Left hindlimb (tissue), 1 donor: Measurements from ENCODE around the gene DNAH3.
"Not testable (repeated sequence)": the region's sequence is repeated elsewhere in the genome, so short reads cannot be mapped to it uniquely, and the experiment has no call there.

Experiments used
- DNase-seq: peaks from one replicate; pipeline ENCODE4 v3.0.0-alpha.2; 2018

DNAH3 gene, protein sequence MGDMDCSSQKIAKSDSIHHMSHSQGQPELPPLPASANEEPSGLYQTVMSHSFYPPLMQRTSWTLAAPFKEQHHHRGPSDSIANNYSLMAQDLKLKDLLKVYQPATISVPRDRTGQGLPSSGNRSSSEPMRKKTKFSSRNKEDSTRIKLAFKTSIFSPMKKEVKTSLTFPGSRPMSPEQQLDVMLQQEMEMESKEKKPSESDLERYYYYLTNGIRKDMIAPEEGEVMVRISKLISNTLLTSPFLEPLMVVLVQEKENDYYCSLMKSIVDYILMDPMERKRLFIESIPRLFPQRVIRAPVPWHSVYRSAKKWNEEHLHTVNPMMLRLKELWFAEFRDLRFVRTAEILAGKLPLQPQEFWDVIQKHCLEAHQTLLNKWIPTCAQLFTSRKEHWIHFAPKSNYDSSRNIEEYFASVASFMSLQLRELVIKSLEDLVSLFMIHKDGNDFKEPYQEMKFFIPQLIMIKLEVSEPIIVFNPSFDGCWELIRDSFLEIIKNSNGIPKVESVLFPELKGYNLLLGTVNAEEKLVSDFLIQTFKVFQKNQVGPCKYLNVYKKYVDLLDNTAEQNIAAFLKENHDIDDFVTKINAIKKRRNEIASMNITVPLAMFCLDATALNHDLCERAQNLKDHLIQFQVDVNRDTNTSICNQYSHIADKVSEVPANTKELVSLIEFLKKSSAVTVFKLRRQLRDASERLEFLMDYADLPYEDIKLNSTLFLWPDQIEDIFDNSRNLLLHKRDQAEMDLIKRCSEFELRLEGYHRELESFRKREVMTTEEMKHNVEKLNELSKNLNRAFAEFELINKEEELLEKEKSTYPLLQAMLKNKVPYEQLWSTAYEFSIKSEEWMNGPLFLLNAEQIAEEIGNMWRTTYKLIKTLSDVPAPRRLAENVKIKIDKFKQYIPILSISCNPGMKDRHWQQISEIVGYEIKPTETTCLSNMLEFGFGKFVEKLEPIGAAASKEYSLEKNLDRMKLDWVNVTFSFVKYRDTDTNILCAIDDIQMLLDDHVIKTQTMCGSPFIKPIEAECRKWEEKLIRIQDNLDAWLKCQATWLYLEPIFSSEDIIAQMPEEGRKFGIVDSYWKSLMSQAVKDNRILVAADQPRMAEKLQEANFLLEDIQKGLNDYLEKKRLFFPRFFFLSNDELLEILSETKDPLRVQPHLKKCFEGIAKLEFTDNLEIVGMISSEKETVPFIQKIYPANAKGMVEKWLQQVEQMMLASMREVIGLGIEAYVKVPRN (N-terminal part only)

DNA sequence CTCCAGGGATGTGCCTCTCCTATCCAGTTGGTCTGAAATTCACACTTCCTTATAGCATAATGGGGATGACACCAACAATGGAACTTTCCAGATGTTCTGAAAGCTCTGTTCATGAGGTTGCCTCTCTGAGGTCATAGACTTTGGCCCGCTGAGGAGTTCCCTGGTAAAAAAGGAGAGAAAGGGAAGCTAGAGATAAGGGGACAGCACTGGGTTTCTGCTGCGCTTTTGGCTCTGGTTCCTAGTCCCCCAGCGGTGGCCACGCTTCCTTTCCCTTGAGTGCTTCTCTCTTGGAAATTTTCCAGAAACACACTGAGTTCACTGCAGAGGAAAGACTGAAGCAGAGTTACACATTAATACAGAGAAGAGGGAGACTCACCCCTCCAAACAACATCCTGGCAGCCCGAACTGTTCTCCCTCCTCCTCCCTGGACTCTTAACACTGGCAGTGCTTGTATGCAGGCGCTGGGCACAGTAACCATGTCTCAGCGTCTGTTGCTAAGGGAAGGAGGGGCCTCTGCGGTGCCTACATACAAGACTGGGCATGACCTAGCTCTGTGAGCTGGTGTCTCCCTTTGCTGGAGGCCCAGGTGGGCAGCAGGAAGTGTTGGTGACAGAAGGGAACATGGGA is at the start of gene DNAH3:
TSS of gene DNAH3 (minus strand) at position 472 of the 627 bp plus-strand sequence. CDS start 527 bp downstream, outside the sequence.
- no peak for DNase-seq

DNA sequence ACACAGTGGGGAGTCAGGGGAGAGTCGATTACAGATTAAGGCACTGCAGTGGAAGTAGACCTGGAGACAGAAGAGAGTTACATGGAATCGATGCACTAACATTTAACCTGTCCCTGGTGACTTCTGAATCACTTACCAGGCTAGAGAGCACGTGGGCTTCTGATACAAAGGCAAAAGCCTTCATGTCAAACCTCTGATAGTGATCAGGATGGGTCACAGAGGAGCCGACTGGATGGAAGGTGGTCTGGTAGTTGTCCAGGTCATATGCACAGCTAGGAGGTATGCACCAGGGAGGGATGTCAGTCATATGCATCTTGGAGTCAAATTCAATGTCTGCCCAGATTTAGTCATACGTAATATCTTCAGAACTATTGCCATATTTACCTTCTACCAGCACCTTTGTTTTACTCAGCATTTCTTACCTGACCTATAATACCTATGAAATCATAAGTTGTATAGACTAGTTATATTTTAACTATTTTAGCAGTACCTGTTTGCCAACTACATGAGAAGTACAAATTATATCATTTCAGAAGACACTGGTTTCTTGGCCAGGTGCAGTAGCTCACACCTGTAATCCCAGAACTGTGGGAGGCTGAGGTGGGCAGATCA is 49.1 kb upstream of the DNAH3 start:
- DNase-seq, result no peak

DNA sequence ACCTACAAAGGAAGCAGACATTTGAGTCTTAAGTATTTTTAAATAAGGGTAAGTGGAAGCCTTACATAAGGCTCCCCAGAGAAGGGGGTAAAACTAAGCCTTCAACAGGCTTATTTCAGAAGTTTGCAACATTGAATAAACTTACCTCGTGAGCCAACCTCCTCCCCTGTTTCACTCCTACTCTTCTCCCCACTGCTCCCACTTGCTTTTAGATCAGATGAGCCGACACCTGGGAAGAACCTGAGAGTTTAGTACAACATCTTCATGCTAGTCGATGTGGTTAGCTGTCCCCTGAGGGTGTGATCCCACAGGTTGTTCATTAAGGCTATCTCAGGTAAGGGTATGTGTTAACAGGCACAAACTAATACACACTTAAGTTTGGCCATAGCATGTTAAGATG is 47.0 kb upstream of the DNAH3 start:
- no peak for DNase-seq

DNA sequence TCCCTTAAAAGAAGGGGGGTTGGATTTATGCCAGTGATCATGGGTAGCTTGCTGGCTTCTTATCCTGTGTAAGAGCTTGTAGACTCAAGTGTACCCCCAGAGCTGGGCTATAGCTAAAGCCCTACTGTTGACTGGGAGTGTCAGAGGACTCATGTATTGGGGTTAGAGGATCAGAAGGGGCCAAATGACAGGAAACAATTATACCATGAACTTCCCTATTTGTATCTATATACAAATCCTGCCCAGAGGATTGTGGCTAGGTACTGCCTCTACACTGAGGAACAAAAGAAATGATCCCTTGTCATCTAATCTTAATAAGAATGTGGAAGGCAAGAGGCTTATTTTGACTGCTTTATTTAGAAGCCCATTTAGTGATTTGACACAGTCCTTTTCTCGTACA is 46.5 kb upstream of the DNAH3 start:
- no peak for DNase-seq

DNA sequence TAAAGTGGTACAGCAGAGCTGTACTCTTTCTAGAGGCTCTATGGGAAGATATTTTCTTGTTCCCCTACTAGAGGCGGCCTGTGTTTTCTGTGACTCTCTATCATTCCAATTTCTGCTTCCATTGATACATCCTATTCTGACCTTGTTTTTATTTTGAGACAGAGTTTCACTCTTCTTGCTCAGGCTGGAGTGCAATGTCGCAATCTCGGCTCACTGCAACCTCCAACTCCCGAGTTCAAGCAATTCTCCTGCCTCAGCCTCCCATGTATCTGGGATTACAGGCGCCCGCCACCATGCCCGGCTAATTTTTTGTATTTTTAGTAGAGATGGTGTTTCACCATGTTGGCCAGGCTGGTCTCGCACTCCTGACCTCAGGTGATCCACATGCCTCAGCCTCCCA is 44.7 kb upstream of the DNAH3 start:
- not testable (repeated sequence) for DNase-seq

DNA sequence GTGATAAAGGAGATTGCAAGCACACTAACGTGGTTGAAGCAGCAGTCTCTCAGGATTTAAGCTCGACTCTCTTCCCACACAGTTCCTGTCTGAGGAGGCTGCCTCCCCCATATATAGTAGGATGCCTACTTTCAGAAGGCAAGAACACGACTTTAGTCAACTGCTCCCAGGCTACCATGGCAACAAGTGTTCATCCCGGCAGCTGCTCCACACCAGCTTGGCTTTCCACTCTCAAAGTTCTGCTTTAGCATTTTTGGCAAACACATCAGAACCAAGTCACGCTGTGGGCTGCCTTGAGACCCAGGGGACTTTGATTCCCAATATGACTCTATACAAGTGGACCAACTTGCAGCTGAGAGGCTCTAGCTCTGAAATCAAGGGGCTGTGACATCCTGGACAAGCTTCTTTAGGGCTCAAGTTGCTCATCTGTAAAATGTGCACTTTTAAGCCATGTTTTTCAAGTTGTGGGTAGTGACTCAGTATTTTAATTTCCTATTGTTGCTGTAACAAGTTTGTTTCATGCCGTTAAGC is 44.2 kb upstream of the DNAH3 start:
- DNase-seq, result no peak

DNA sequence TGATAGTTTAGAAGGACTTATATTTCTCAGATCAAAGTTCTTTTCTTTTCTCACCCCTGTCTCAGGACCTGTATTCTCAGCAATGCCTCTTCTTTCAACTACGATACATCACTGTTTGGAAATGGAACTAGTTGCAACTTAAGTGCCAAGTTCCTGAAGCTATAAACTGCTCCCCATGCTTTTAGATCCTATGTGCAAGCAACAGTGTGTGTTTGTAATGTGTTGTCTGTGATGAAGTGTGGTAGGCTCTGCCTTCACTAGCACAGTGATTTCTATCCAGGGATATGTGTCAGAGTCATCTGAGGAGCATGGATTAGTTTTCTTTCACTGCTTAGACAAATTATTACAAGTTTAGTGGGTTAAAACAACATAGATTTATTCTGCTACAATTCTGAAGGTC is 42.3 kb upstream of the DNAH3 start:
- DNase-seq, result no peak

DNA sequence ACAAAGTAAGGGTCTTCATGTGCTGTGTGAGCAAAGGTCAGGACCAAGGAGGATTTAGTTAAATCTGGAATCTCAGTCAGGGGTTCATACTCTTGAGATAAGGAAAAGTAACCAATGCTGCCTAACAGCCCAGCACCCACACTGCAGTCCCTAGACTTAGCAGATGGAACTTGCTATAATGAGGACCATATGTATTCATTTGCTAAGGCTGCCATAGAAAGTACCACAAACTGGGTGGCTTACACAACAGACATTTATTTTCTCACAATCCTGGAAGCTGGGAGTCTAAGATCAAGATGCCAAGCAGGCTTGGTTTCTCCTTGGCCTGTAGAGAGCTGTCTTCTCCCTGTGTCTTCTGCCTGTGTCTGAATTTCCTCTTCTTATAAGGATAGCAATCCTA is 40.0 kb upstream of the DNAH3 start:
- no peak for DNase-seq

DNA sequence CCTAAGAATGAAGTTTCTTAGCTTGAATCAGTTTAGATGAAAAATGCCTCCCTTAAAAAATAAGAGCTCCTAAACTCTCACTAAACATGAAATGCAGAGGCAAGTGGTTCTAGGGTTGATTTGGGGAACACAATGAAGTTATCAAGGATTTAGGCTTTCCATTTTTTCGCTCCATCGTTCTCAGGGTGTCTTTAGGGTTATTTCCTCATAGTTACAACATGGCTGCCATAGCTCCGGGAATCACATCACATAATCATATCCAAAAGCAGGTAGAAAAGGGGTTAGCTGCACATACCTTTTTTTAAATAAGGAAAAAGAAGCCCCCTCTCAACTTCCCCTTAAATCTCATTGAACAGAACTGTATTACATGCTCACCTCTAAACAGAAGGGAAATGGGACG is 39.4 kb upstream of the DNAH3 start:
- no peak for DNase-seq

DNA sequence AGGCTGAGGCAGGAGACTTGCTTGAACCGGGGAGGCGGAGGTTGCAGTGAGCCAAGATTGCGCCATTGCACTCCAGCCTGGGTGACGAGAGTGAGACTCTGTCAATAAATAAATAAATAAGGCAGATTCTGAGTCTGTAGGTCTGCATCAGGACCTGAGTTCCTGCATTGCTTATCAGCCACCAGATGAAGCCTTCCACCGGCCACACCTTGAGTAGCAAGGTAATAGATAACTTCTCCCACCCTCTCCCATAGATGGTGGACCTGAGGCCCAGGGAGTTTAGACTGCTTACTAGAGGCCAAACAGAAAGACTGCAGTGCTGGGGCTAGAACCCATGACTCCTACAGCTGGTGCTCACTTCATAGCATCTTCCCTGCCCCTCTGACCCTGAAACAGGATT is 38.7 kb upstream of the DNAH3 start:
- DNase-seq, result no peak

DNA sequence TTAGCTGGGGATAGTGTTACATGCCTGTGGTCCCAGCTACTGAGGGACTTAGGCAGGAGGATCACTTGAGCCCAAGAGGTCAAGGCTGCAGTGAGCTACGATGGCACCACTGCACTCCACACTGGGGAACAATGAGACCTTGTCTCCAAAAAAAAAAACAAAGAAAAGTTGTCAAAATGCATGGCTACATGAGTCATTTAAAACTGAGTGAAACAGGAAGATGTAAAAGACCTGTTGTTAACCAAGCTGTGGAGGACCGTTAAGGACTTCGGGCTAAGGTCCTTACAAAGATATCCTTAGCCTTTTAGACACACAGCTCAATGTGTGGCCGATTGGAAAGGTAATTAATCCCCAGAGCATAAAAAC is 35.7 kb upstream of the DNAH3 start:
- no peak for DNase-seq

DNA sequence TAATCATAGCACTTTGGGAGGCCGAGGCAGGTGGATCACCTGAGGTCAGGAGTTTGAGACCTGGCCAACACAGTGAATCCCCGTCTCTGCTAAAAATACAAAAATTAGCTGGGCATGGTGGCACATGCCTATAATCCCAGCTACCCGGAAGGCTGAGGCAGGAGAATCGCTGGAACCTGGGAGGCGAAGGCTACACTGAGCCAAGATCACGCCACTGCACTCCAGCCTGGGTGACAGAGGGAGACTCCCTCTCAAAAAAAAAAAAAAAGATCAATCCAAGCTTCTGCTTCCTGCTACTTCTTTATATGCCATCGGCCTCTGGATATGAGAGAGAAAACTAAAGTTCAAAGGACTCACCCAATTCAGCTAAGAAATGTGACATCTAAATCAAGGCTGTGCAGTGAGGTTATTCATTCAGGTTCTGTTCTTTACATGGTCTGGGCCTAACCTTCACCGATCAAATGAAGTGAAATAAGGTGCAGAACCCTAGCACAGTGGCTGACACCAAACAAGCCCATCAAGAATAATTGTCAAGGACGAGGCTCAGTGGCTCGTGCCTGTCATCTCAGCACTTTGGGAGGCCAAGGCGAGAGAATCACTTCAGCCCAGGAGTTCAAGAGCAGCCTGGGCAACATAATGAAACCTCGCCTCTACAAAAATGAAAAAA is 35.1 kb upstream of the DNAH3 start:
- no peak for DNase-seq

DNA sequence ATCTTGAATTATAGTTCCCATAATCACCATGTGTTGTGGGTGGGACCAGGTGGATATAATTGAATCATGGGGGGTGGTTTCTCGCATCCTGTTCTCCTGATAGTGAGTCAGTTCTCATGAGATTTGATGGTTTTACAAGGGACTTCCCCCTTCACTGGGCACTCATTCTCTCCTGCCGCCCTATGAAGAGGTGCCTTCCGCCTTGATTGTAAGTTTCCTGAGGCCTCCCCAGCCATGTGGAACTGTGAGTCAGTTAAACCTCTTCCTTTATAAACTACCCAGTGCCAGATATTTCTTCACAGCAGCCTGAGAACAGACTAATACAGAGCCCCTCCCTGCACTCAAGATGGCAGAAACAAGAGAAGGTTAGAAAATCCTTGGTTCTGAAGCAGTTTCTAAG is 34.2 kb upstream of the DNAH3 start:
- DNase-seq, result no peak

DNA sequence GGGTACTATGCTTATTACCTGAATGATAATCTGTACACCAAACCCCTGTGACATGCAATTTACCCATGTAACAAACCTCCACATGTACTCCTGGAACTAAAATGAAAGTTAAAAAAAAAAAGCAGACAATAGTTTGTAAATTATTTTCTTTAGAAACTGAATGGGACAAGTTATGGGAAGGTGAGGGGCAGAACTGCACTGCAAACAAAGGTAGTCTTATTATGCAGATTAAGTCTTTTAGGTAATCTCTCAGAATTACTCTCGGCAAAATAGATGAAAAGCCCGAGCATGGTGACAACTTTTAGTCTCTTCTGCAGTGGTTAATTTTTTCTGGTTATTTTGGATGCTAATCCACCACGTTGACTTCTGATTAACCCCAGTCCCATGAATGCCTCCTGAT is 33.3 kb upstream of the DNAH3 start:
- DNase-seq, result no peak

DNA sequence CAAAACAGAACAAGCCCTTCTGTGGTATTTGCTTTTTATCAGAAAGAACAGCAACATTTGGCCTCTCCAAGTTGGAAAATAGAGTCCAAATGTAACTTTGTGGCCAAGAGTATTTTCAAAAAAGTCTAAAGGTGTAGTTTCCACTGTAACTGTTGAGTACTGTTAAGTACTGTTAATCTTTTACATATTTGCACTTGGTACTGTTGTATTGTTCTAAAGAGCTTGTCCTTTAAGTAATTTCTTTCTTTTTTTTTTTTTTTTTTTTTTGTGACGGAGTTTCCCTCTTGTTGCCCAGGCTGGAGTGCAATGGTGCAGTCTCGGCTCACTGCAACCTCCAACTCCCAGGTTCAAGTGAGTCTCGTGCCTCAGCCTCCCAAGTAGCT is 29.3 kb upstream of the DNAH3 start:
- DNase-seq, result no peak

DNA sequence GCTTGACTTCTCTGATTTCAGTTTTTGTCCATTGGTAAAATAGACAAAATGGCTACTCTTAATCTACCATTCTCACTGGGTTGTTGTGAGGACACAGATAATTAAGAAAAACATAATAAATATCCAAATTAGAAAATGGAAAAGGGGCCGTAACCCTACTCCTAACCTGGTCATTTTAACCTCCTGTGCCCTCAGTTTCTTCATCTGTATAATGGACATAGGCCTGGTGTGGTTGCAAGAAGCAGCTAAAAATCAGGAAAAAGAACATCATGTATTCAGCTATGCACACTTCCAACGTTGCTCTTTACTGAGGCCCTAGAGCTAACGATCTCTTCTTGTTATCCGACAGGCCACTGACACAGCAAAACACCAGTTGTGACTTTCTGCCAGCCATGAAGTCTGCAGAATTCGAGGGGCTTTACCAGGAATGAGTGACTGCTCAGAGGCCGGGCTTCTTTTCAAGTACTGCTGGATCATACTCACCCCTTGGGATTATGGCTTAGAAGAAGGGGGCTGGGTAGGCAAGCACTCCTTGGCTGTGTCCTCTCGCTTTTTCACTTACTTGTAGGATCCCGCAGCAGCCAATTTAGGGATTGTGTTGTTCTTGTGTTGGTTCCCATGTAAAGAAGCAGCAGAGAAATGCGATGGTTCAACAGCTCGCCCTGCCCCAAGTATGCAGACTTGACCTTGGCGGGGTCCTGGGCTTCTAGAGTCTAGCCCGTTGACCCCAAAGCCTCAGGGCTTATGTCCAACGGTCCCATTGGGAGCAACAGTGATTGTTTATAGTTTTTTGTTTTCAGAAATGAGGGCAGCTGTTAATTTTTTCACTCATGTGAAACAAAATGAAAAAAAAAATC is 28.7 kb upstream of the DNAH3 start:
- DNase-seq, result no peak

DNA sequence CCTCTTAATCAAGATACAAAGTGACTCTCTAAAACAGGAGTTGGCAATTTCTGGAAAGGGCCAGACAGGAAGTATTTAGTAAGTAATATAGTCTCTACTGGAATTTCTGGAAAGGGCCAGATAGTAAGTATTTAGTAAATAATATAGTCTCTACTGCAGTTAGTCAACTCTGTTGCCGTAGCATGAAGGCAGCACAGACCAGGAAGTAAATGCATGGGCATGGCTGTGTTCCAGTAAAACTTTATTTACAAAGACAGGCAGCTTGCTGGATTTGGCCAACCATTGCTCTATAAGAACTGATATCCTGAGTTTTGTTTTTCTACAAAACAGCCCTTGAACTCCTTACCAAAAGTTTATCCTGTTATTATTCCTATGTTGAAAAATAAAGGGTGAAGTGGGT is 24.8 kb upstream of the DNAH3 start:
- no peak for DNase-seq

DNA sequence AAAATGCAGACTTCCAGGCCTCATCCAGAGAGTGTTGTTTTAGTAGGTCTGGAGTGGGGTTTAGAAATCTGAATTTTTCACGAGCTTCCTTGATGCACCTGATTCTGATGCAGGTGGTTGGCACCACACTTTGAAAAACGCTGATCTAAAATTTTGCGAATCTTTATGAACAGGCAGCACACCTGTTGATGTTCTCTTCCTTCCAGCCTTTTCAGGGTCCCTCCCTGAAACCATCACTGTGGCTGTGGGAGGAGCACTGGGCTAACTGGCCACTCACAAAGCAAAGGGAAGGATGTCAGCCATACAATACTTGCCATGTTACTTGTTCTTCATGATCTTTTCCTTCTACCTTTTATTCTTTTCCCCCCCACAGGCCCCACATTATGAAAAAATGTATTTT is 22.0 kb upstream of the DNAH3 start:
- DNase-seq, result no peak

DNA sequence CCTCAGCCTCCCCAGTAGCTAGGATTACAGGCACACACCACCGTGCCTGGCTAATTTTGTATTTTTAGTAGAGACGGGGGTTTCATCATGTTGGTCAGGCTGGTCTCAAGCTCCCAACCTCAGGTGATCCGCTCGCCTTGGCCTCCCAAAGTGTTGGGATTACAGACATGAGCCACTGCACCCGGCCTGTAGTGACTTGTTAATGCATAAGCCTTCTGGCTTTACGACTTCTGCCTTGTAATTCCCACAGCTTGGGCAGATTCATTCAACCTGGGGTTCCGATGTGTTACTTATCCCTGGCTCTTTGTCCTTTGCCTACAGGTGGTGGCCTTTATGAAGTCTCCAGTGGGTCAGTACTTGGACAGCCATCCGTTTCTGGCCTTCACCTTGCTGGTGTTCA is 19.5 kb upstream of the DNAH3 start:
- not testable (repeated sequence) for DNase-seq

DNA sequence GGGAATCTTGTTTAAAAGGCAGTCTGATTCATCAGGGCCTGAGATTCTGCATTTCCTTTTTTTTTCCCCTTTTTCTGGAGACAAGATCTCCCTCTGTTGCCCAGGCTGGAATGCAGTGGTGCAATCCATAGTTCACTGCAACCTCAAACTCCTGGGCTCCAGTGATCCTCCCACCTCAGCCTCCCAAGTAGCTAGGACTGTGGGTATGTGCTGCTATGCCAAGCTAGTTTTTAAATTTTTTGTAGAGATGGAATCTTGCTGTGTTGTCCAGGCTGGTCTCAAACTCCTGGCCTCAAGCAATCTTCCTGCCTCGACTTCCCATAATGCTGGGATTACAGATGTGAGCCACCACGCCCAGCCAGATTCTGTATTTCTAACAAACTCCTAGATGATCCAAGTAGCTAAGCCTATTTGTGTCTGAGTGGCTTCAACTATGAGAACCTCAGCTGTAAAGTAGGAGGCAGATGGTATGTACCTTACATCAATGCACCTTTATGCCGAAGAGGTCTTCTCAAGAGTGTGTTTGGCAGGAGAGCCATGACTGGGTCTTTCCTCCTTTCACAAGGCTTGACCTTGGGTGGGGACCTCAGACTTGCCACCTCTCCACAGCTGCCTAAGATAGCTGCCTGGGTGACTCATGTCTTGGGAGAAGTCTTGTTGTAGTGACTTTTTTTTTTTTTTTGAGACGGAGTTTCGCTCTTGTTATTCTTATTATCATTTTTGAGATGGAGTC is 18.8 kb upstream of the DNAH3 start:
- DNase-seq, result no peak
